ENCODE measurements around the gene FLT3LG.

GRCh38 chr19:49475995-49476880, 2.2 kb downstream of the FLT3LG start:
- no peak for TF ChIP-seq EZH2phosphoT487 (IDR thresholded peaks at IDR 0.05; ENCODE audit: insufficient read depth, low read depth)
- TF ChIP-seq EZH2 (IDR thresholded peaks at IDR 0.05; ENCODE audit: insufficient read depth, poor library complexity, severe bottlenecking): no peak

Measured in GM23248 (cell line).